Subcutaneous adipose tissue (tissue), 4 donors: ENCODE results near the gene ZNF585A. TPM values are rescaled to one million over a fixed set of nuclear protein-coding genes. Genes with fewer than 3 reads are reported as not detected.

Experiments
- CTCF ChIP-seq: fragments of 450-650 bp; IDR thresholded peaks from one replicate; pipeline ENCODE4 v1.5.1; 2016; ENCODE audit warnings: low read depth, mild to moderate bottlenecking, control low read depth, antibody characterized with exemption, moderate library complexity
- total RNA-seq, 4 donors: library from RNA; depleted of rRNA; stranded (reverse); fragments of >200 nt; gene quantifications; one replicate each; pipeline ENCODE4 v1.1.0, GENCODE V29; 2016

Gene ZNF585A
- total RNA-seq, 4 donors from 2014 or later: 1.9 to 14.8 (median 8.5) TPM

- no peak for TF ChIP-seq CTCF
Measured at GRCh38 chr19:37098570-37098969, 73.9 kb downstream of the ZNF585A start.

- TF ChIP-seq CTCF: no peak
Measured at GRCh38 chr19:37095859-37096258, 76.6 kb downstream of the ZNF585A start.

Other genes with a start within 250 kb of the ZNF585A start
- gene ZNF420, start 94.3 kb downstream of the ZNF585A start, total RNA-seq: 10 to 100 TPM in 2 of 4 donors, 1 to 10 TPM in 2; 1.9 to 13.7 (median 8.6) TPM
- gene ZNF585B, start 37.8 kb upstream of the ZNF585A start, total RNA-seq: 10 to 100 TPM; 11.6 to 17.5 (median 14.9) TPM
- 10 to 100 TPM in 1 of 4 donors, 1 to 10 TPM in 3; 6.8 to 10.7 (median 8.3) TPM for gene ZNF383, start 45.5 kb upstream of the ZNF585A start, total RNA-seq
- gene ZNF527, start 198.4 kb upstream of the ZNF585A start, total RNA-seq: 1 to 10 TPM; 4.2 to 6.3 (median 5.3) TPM